Suprapubic skin (tissue), 4 donors: Measurements from ENCODE around the gene MYH11.

ENCODE experiments used
- CTCF ChIP-seq, 2 donors: fragments of 200-600 bp in 1 of 2; fragments of 450-650 bp in 1 of 2; sonication (generic) in 1 of 2; IDR thresholded peaks; one replicate each; pipeline ENCODE4 v1.5.1; 2016 to 2019; ENCODE audit warnings: antibody characterized with exemption in 2 of 2, mild to moderate bottlenecking in 1 of 2, moderate library complexity in 1 of 2
- EP300 ChIP-seq: sonication (generic); formaldehyde crosslinking; IDR thresholded peaks from one replicate; pipeline ENCODE4 v1.6.1; 2017; ENCODE audit warnings: antibody characterized with exemption
- POLR2A ChIP-seq, 2 donors: fragments of 450-650 bp; IDR thresholded peaks; one replicate each; pipeline ENCODE4 v1.6.1; 2017; ENCODE audit warnings: antibody characterized with exemption in 2 of 2, mild to moderate bottlenecking in 2 of 2, moderate library complexity in 2 of 2
- POLR2AphosphoS5 ChIP-seq, 3 donors: sonication (generic); formaldehyde crosslinking; IDR thresholded peaks; one replicate each; pipeline ENCODE4 v1.6.1; 2017; ENCODE audit warnings: antibody characterized with exemption in 3 of 3

GRCh38 chr16:15897121-15897780, 40.4 kb upstream of the MYH11 start:
- TF ChIP-seq CTCF (IDR thresholded peaks at IDR 0.05) = no peak
- no peak for TF ChIP-seq POLR2A (IDR thresholded peaks at IDR 0.05)
- TF ChIP-seq EP300 = no peak
- TF ChIP-seq POLR2AphosphoS5 (IDR thresholded peaks at IDR 0.05) = no peak
